ENCODE data around the gene CLEC3B. TPM values are rescaled to one million over a fixed set of nuclear protein-coding genes. Genes with fewer than 3 reads are reported as not detected.

Gene CLEC3B
- total RNA-seq, 4 donors from 2014 or later = 20.4 to 127 (median 77.6) TPM

- no peak overlapping the region for H3K4me3 ChIP-seq
- peaks cover 3 to 58% (median 18%) of the 10 kb centered on the region in 3 donors for H3K4me1 ChIP-seq
- peak; percentile 72 for ATAC-seq
- no peaks in the 10 kb centered on the region for H3K9me3 ChIP-seq
- H3K27ac ChIP-seq = peak overlapping the region; percentile 36 to 77 (median 70)
- 75 to 79% methylated on average over 3 of the region's 3 CpGs for whole genome bisulfite sequencing, 2 donors (ENCODE audit: low coverage in 1 of 2)
- no peaks in the 10 kb centered on the region for H3K27me3 ChIP-seq
- TF ChIP-seq, protein P1, sequence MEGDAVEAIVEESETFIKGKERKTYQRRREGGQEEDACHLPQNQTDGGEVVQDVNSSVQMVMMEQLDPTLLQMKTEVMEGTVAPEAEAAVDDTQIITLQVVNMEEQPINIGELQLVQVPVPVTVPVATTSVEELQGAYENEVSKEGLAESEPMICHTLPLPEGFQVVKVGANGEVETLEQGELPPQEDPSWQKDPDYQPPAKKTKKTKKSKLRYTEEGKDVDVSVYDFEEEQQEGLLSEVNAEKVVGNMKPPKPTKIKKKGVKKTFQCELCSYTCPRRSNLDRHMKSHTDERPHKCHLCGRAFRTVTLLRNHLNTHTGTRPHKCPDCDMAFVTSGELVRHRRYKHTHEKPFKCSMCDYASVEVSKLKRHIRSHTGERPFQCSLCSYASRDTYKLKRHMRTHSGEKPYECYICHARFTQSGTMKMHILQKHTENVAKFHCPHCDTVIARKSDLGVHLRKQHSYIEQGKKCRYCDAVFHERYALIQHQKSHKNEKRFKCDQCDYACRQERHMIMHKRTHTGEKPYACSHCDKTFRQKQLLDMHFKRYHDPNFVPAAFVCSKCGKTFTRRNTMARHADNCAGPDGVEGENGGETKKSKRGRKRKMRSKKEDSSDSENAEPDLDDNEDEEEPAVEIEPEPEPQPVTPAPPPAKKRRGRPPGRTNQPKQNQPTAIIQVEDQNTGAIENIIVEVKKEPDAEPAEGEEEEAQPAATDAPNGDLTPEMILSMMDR (IDR thresholded peaks at IDR 0.05) = no peak
- TF ChIP-seq EP300 (IDR thresholded peaks at IDR 0.05) (no peak), POLR2AphosphoS5 (IDR thresholded peaks at IDR 0.05) (peak; percentile 89), POLR2A (IDR thresholded peaks at IDR 0.05) (no peak)
- H3K36me3 ChIP-seq = no peaks in the 10 kb centered on the region
Measured at GRCh38 chr3:45054196-45054857, 28.2 kb downstream of the CLEC3B start.

DNA sequence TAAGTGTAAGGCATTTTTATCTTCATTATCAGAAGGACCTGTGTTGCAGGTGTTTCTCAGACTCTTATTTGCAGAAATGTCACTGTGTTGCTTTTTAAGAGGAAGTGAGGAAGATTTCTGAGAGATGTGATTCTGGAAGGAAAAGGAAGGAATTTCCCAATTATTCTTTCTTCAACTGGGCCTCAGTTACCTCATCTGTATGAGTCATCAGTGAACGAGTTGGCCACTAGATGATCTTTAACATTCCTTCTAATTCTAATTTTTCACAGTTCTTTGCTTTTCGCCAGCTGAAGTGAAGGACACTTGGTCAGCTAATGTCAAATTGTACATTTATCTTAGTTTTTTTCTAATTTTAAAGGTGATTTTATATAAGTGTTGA lies 28.9 kb downstream of the CLEC3B start:
- Histone ChIP-seq H3K4me3 (no peak overlapping the region), H3K4me1 (peaks cover 3 to 61% (median 18%) of the 10 kb centered on the region in 3 donors), H3K27me3 (no peaks in the 10 kb centered on the region), H3K27ac (peak overlapping the region in 3 of 4 donors; percentile 69 to 77 (median 70)), H3K36me3 (no peaks in the 10 kb centered on the region), H3K9me3 (no peaks in the 10 kb centered on the region)
- no peak for TF ChIP-seq EP300 (IDR thresholded peaks at IDR 0.05)
- TF ChIP-seq POLR2A (IDR thresholded peaks at IDR 0.05) = no peak
- TF ChIP-seq, protein P1 (IDR thresholded peaks at IDR 0.05) = no peak
- peak; percentile 69 for TF ChIP-seq POLR2AphosphoS5 (IDR thresholded peaks at IDR 0.05)
- WGBS, 2 donors (ENCODE audit: low coverage in 1 of 2) = 15 to 19% methylated on average over 2 of the region's 2 CpGs
- peak; percentile 73 for ATAC-seq

DNA sequence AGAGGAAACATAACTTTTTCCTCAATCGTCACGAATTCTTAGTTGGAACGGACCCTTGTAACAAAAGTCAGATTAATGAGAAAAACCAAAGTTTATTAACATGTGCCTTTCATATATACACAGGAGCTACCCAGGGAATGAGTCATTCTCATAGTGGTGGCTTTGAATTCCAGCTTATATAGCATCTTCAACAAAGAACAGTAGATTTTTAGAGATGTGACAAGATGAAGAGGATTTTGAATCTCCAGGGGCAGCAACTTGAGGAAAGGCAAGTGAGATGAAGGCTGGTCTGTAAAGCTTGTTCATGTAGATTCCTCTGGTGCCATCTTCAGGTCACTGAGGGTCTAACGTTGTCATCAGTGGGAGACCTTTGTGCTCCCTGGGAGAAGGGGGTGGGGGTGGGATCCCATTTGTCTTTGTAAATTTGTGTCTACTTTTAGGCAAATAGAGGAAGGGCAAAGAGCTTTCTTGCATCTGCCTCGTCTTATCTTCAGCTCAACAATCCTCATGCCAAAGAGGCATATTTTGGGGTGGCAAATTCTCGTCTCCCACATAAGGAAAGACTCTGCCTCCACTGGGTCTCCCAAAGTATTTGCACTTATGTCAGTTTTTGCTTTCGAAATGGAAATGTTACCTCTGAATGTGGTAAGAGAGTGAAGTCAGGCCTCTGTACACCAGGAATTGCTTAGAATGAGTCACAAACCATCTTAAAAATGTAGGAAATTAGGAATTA lies 29.5 kb downstream of the CLEC3B start:
- peaks cover 3 to 67% (median 18%) of the 10 kb centered on the region in 3 donors for H3K4me1 ChIP-seq
- no peaks in the 10 kb centered on the region for H3K36me3 ChIP-seq
- H3K27me3 ChIP-seq = no peaks in the 10 kb centered on the region
- TF ChIP-seq EP300 (IDR thresholded peaks at IDR 0.05) (no peak), POLR2A (IDR thresholded peaks at IDR 0.05) (no peak), POLR2AphosphoS5 (IDR thresholded peaks at IDR 0.05) (no peak)
- TF ChIP-seq, protein P1 (IDR thresholded peaks at IDR 0.05) = peak in 1 of 4 experiments; percentile 25
- H3K27ac ChIP-seq = peak overlapping the region in 3 of 4 donors; percentile 69 to 77 (median 70)
- H3K4me3 ChIP-seq = no peak overlapping the region
- no peaks in the 10 kb centered on the region for H3K9me3 ChIP-seq
- ATAC-seq = no peak
- WGBS, 2 donors (ENCODE audit: low coverage in 1 of 2) = 54 to 65% methylated on average over 6 to 7 of the region's 7 CpGs

DNA sequence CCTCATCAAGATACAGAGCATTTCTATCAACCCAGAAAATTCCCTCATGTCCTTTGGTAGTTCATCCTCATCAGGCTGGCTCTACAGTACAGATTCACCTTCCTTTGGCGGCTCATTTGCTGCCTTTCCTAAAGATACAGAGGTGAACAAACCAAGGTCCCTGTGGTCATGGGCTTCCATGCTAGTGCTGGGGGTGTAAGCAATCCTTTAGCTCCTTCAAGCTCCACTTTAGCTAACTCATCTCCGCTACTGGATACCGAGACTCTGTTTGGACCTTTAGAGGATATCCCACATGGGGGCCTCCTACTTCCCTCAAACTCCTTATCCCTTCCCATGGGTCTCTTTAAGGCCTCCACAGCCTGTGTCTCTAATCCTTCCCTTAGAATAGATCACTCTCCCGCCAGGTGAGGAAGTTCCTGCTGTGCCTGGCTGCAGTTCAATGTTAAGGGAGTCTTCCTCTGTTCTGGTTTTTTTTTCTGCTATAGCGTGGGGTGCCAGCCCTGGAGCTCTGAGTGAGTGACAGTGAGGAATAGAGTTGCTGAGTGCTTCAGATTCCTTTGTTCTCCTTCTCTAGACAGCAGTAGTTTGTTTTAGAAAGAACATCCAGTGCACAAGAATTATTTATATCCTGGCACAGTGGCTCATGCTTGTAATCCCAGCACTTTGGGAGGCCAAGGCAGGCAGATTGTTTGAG lies 30.7 kb downstream of the CLEC3B start:
- WGBS, 2 donors (ENCODE audit: low coverage in 1 of 2) = 42 to 58% methylated on average over 5 of the region's 5 CpGs
- peak; percentile 76 for ATAC-seq
- TF ChIP-seq, protein P1 (IDR thresholded peaks at IDR 0.05) = no peak
- peak; percentile 42 for TF ChIP-seq POLR2AphosphoS5 (IDR thresholded peaks at IDR 0.05)
- Histone ChIP-seq H3K27me3 (no peaks in the 10 kb centered on the region), H3K9me3 (no peaks in the 10 kb centered on the region), H3K4me1 (peaks cover 3 to 69% (median 18%) of the 10 kb centered on the region in 3 donors), H3K4me3 (no peak overlapping the region), H3K36me3 (no peaks in the 10 kb centered on the region), H3K27ac (peak overlapping the region; percentile 57 to 77 (median 70))
